ENCODE results near the gene JMJD6.
A peak's percentile ranks its signal among the peaks of the same experiment; 100 is the strongest.

JMJD6 gene

GRCh38 chr17:76727745-76728456, 1.5 kb upstream of the JMJD6 start:
- TF ChIP-seq, protein P1, sequence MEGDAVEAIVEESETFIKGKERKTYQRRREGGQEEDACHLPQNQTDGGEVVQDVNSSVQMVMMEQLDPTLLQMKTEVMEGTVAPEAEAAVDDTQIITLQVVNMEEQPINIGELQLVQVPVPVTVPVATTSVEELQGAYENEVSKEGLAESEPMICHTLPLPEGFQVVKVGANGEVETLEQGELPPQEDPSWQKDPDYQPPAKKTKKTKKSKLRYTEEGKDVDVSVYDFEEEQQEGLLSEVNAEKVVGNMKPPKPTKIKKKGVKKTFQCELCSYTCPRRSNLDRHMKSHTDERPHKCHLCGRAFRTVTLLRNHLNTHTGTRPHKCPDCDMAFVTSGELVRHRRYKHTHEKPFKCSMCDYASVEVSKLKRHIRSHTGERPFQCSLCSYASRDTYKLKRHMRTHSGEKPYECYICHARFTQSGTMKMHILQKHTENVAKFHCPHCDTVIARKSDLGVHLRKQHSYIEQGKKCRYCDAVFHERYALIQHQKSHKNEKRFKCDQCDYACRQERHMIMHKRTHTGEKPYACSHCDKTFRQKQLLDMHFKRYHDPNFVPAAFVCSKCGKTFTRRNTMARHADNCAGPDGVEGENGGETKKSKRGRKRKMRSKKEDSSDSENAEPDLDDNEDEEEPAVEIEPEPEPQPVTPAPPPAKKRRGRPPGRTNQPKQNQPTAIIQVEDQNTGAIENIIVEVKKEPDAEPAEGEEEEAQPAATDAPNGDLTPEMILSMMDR (IDR thresholded peaks at IDR 0.05; ENCODE audit: insufficient read depth, low read length): no peak
- TF ChIP-seq POLR2AphosphoS5 (IDR thresholded peaks at IDR 0.05; ENCODE audit: low read depth): no peak
- TF ChIP-seq GABPA (IDR thresholded peaks at IDR 0.05; ENCODE audit: low read depth): no peak
- TF ChIP-seq, protein P2, sequence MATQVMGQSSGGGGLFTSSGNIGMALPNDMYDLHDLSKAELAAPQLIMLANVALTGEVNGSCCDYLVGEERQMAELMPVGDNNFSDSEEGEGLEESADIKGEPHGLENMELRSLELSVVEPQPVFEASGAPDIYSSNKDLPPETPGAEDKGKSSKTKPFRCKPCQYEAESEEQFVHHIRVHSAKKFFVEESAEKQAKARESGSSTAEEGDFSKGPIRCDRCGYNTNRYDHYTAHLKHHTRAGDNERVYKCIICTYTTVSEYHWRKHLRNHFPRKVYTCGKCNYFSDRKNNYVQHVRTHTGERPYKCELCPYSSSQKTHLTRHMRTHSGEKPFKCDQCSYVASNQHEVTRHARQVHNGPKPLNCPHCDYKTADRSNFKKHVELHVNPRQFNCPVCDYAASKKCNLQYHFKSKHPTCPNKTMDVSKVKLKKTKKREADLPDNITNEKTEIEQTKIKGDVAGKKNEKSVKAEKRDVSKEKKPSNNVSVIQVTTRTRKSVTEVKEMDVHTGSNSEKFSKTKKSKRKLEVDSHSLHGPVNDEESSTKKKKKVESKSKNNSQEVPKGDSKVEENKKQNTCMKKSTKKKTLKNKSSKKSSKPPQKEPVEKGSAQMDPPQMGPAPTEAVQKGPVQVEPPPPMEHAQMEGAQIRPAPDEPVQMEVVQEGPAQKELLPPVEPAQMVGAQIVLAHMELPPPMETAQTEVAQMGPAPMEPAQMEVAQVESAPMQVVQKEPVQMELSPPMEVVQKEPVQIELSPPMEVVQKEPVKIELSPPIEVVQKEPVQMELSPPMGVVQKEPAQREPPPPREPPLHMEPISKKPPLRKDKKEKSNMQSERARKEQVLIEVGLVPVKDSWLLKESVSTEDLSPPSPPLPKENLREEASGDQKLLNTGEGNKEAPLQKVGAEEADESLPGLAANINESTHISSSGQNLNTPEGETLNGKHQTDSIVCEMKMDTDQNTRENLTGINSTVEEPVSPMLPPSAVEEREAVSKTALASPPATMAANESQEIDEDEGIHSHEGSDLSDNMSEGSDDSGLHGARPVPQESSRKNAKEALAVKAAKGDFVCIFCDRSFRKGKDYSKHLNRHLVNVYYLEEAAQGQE (IDR thresholded peaks at IDR 0.05; ENCODE audit: insufficient replicate concordance, low read depth): no peak
- TF ChIP-seq SPI1 (IDR thresholded peaks at IDR 0.05; ENCODE audit: borderline replicate concordance, low read depth): no peak
- Histone ChIP-seq H3K4me3 (replicated peaks; ENCODE audit: insufficient read depth, low read length) (peak overlapping the region; percentile 82), H3K27ac (replicated peaks) (peak overlapping the region; percentile 100), H3K27me3 (ENCODE audit: insufficient read depth, poor library complexity, severe bottlenecking) (no peaks in the 10 kb centered on the region)
- peak in 1 of 2 experiments; percentile 37 for DNase-seq (ENCODE audit: low read depth in 1 of 2, low spot score in 1 of 2)

DNA sequence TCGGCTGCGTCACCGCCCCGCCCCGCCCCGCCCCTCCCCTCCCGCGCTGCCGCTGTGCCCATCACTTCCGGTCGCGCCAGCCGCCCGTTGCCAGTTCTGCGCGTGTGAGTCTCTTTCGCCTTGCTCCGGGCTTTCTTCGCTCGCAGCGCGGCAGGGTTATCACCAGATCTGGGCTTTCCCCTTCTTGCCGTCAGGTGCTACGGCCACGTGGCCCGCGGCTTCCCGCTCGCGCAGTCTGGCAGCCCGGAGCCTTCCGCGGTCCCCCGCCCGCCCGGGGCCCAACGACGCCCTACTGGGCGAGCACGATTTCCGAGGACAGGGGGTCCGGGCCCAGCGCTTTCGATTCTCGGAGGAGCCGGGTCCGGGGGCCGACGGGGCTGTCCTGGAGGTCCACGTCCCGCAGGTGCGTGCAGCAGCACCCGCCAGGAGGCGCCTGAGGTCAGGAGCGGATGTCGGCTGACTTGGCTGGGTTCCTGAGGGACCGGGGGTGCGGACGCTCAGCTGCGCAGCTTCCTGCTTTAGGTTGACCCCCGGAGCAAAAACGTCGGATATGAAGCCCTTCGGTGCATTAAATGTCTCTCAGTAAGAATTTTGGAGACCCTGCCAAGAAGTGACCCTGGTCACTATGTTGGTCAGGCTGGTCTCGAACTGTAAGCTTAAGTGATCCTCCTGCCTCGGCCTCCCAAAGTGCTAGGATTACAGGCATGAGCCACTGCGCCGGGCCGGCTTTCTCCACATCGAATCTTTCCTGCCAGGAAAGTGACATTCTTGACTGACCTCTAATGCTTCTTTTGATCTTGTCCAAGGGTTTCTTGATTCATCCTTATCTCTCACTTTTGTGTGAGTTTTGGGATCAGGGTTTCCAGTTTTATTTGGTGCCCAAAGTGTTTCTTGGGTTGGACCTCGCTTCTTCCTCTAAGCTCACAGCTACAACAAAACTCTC, 641 bp upstream of the JMJD6 start, which contains the start of gene METTL23:
Gene METTL23 (plus strand): TSS at position 64 of the 943 bp plus-strand sequence. CDS start 2,872 bp downstream, outside the sequence.
- TF ChIP-seq POLR2AphosphoS5 (IDR thresholded peaks at IDR 0.05; ENCODE audit: low read depth) (peak; percentile 87), GABPA (IDR thresholded peaks at IDR 0.05; ENCODE audit: low read depth) (peak; percentile 59; the same call in 1 of the 2 replicates), SPI1 (IDR thresholded peaks at IDR 0.05; ENCODE audit: borderline replicate concordance, low read depth) (no peak)
- TF ChIP-seq, protein P2 (IDR thresholded peaks at IDR 0.05; ENCODE audit: insufficient replicate concordance, low read depth): peak; percentile 32
- TF ChIP-seq, protein P1 (IDR thresholded peaks at IDR 0.05; ENCODE audit: insufficient read depth, low read length): peak; percentile 53
- peak in 1 of 2 experiments; percentile 82 for DNase-seq (ENCODE audit: low read depth in 1 of 2, low spot score in 1 of 2)
- H3K27me3 ChIP-seq (ENCODE audit: insufficient read depth, poor library complexity, severe bottlenecking): no peaks in the 10 kb centered on the region
- H3K27ac ChIP-seq (replicated peaks): peak within 1 kb of the TSS; percentile 100
- H3K4me3 ChIP-seq (replicated peaks; ENCODE audit: insufficient read depth, low read length): peak within 1 kb of the TSS; percentile 82

- H3K27me3 ChIP-seq (ENCODE audit: insufficient read depth, poor library complexity, severe bottlenecking): no peaks in the 10 kb centered on the region
- H3K4me3 ChIP-seq (replicated peaks; ENCODE audit: insufficient read depth, low read length): peak overlapping the region; percentile 82
- no peak for TF ChIP-seq SPI1 (IDR thresholded peaks at IDR 0.05; ENCODE audit: borderline replicate concordance, low read depth)
- TF ChIP-seq, protein P1 (IDR thresholded peaks at IDR 0.05; ENCODE audit: insufficient read depth, low read length): no peak
- TF ChIP-seq POLR2AphosphoS5 (IDR thresholded peaks at IDR 0.05; ENCODE audit: low read depth): no peak
- TF ChIP-seq GABPA (IDR thresholded peaks at IDR 0.05; ENCODE audit: low read depth): no peak
- TF ChIP-seq, protein P2 (IDR thresholded peaks at IDR 0.05; ENCODE audit: insufficient replicate concordance, low read depth): no peak
- H3K27ac ChIP-seq (replicated peaks): peak overlapping the region; percentile 100
- peak in 1 of 2 experiments; percentile 81 for DNase-seq (ENCODE audit: low read depth in 1 of 2, low spot score in 1 of 2)
Measured at GRCh38 chr17:76725580-76726230, 701 bp downstream of the JMJD6 start.

Data from HL-60 (cell line).